ENCODE results near the gene COL6A2.

The COL6A2 gene

DNA sequence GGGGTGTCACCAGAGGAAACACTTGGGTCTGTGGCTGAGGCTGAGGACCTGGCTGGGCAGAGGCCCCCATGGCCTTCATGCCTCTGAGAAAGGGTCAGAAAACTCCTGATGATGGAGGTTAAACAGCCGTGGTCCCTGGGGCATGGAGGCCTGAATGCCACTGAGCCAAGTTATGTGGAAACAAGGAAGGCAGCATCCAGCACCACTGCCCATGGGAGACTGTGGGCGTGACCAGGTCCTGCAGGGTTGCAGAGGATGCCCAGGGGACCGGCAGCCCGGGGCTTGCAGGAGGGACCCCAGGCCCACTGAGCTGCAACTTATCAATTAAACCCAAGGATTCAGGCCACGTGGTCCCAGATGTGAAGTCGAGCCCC lies 18.9 kb upstream of the COL6A2 start:
- Histone ChIP-seq H3K9me3 (ENCODE audit: insufficient read depth, low read depth, low read length) (peaks cover 8% of the 10 kb centered on the region), H3K4me1 (ENCODE audit: control insufficient read depth in 1 of 2, insufficient read depth in 2 of 2, low read length in 2 of 2) (peaks cover 2 to 9% of the 10 kb centered on the region in 2 experiments), H3K79me1 (ENCODE audit: low read length) (no peaks in the 10 kb centered on the region), H3K4ac (ENCODE audit: low read depth, low read length) (no peak overlapping the region), H3K36me3 (ENCODE audit: control insufficient read depth in 1 of 2, insufficient read depth in 2 of 2, low read length in 2 of 2) (no peaks in the 10 kb centered on the region), H3K27me3 (ENCODE audit: insufficient read depth, low read length) (no peaks in the 10 kb centered on the region), H3K4me3 (ENCODE audit: low read depth, low read length) (no peak overlapping the region), H3K79me2 (ENCODE audit: control insufficient read depth, insufficient read depth, low read length, poor library complexity) (no peaks in the 10 kb centered on the region), H4K12ac (ENCODE audit: low read depth, low read length) (no peak overlapping the region), H4K8ac (ENCODE audit: low read depth, low read length) (no peak overlapping the region), H3K27ac (ENCODE audit: low read depth, low read length) (no peak overlapping the region), H3K18ac (ENCODE audit: low read length) (no peak overlapping the region), H4K91ac (ENCODE audit: low read depth, low read length) (no peak overlapping the region), H2BK12ac (ENCODE audit: low read length) (no peak overlapping the region), H2BK5ac (ENCODE audit: low read depth, low read length, poor library complexity) (no peak overlapping the region), H2AK5ac (ENCODE audit: low read length) (no peak overlapping the region), H3K4me2 (ENCODE audit: low read length) (no peak overlapping the region), H3K9ac (ENCODE audit: low read length) (no peak overlapping the region), H3K14ac (ENCODE audit: low read length) (no peak overlapping the region), H3K23ac (ENCODE audit: low read length) (no peak overlapping the region), H2AFZ (ENCODE audit: insufficient read depth, low read length, poor library complexity) (no peak overlapping the region), H2BK120ac (ENCODE audit: insufficient read depth, low read length, poor library complexity) (no peak overlapping the region)
- no peak for DNase-seq
- no CpG with 5 or more reads among the region's 6 CpGs for WGBS (ENCODE audit: extremely low coverage, insufficient coverage, insufficient read length)

DNA sequence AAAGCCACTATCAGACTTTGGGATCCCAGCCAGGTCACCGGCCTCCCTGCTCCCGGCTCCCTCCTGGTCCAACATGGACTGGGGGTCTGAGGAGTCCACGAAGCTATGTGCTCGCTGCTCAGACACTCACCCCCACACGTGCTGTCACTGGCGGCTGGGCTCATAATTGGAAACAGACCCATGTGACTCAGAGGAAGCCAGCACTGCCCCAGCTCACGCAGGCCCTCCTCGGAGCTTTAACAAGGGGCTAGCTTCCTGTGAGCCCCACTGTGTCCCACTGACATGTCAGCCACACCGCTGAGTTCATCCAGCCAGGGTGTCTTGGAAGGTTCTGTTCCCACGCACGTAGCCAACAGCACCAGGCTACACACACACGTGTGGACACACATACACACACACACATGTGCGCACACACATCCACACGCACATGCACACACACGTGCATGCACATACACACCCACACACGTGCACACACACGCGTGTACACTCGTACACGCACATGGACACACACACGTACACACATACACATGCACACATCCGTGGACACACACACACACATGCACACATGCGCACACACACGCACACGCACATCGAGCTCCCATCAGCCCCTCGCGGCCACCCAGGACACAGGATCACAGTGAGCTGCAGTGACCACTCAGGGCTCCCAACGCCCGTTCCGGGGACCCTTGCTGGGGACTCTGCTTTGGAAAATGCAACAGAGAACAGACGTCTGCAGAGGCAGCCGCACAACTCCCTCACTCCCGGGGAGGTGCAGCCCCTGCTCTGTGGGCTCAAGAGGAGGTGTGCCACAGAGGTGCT lies 18.4 kb upstream of the COL6A2 start:
- H2BK12ac ChIP-seq (ENCODE audit: low read length), result no peak overlapping the region
- no peaks in the 10 kb centered on the region for H3K79me2 ChIP-seq (ENCODE audit: control insufficient read depth, insufficient read depth, low read length, poor library complexity)
- no peak for DNase-seq
- H3K14ac ChIP-seq (ENCODE audit: low read length), result no peak overlapping the region
- WGBS (ENCODE audit: extremely low coverage, insufficient coverage, insufficient read length), result no CpG with 5 or more reads among the region's 34 CpGs
- peaks cover 2 to 9% of the 10 kb centered on the region in 2 experiments for H3K4me1 ChIP-seq (ENCODE audit: control insufficient read depth in 1 of 2, insufficient read depth in 2 of 2, low read length in 2 of 2)
- H4K8ac ChIP-seq (ENCODE audit: low read depth, low read length), result no peak overlapping the region
- no peaks in the 10 kb centered on the region for H3K27me3 ChIP-seq (ENCODE audit: insufficient read depth, low read length)
- H3K9ac ChIP-seq (ENCODE audit: low read length), result no peak overlapping the region
- H2BK5ac ChIP-seq (ENCODE audit: low read depth, low read length, poor library complexity), result no peak overlapping the region
- H2BK120ac ChIP-seq (ENCODE audit: insufficient read depth, low read length, poor library complexity), result no peak overlapping the region
- H2AK5ac ChIP-seq (ENCODE audit: low read length), result no peak overlapping the region
- no peak overlapping the region for H3K27ac ChIP-seq (ENCODE audit: low read depth, low read length)
- peaks cover 8% of the 10 kb centered on the region for H3K9me3 ChIP-seq (ENCODE audit: insufficient read depth, low read depth, low read length)
- H4K91ac ChIP-seq (ENCODE audit: low read depth, low read length), result no peak overlapping the region
- H3K4me3 ChIP-seq (ENCODE audit: low read depth, low read length), result peak overlapping the region; percentile 8
- H2AFZ ChIP-seq (ENCODE audit: insufficient read depth, low read length, poor library complexity), result no peak overlapping the region
- no peak overlapping the region for H3K23ac ChIP-seq (ENCODE audit: low read length)
- H3K36me3 ChIP-seq (ENCODE audit: control insufficient read depth in 1 of 2, insufficient read depth in 2 of 2, low read length in 2 of 2), result no peaks in the 10 kb centered on the region
- H3K4me2 ChIP-seq (ENCODE audit: low read length), result no peak overlapping the region
- no peak overlapping the region for H3K4ac ChIP-seq (ENCODE audit: low read depth, low read length)
- H3K79me1 ChIP-seq (ENCODE audit: low read length), result no peaks in the 10 kb centered on the region
- H4K12ac ChIP-seq (ENCODE audit: low read depth, low read length), result no peak overlapping the region
- H3K18ac ChIP-seq (ENCODE audit: low read length), result no peak overlapping the region

DNA sequence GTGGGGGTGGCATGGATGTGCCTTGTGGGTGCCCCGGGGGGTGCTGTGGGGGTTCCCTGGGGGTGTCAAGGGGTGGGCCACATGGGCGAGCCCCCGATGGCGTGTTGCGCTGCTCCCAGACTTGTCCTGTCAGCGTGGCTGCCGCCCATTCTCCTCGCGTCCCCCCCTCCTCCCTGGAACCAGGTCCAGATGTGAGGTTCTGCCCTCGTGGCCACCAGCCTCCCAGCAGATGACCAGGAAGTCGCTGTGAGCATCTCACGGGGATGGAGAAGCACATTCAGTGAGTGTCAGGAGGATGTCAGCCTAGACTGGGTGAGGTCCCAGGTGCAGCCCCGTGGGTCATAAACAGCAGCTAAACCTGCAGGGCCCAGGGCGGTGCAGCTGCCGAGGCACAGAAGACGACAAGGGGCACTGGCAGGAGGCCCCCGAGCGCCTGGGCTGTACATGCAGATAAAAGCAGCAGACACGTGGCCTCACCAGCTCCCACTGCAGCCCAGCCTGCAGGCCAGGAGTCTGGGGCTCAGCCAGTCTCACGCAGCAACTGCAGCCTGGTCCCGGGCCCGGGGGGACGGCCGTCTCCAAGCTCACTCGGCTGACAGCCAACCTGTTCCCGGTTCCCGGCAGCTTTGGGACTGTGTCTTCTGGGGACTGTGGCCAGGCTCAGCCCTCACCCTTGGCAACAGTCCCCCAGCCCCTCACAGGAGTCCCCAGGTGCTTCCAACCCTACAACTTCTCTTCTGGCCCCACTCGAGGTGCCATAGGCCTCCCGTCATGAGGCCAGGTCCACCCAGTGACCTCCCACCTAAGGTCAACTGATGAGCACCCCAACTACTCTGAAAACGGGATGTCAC lies 17.5 kb upstream of the COL6A2 start:
- no peak overlapping the region for H3K4me3 ChIP-seq (ENCODE audit: low read depth, low read length)
- no peak overlapping the region for H3K9ac ChIP-seq (ENCODE audit: low read length)
- H3K14ac ChIP-seq (ENCODE audit: low read length), result no peak overlapping the region
- no CpG with 5 or more reads among the region's 30 CpGs for WGBS (ENCODE audit: extremely low coverage, insufficient coverage, insufficient read length)
- H3K23ac ChIP-seq (ENCODE audit: low read length), result no peak overlapping the region
- no peaks in the 10 kb centered on the region for H3K36me3 ChIP-seq (ENCODE audit: control insufficient read depth in 1 of 2, insufficient read depth in 2 of 2, low read length in 2 of 2)
- no peak overlapping the region for H3K18ac ChIP-seq (ENCODE audit: low read length)
- no peaks in the 10 kb centered on the region for H3K79me1 ChIP-seq (ENCODE audit: low read length)
- DNase-seq, result no peak
- H4K12ac ChIP-seq (ENCODE audit: low read depth, low read length), result no peak overlapping the region
- H4K91ac ChIP-seq (ENCODE audit: low read depth, low read length), result no peak overlapping the region
- no peak overlapping the region for H2AFZ ChIP-seq (ENCODE audit: insufficient read depth, low read length, poor library complexity)
- H3K27me3 ChIP-seq (ENCODE audit: insufficient read depth, low read length), result no peaks in the 10 kb centered on the region
- H3K9me3 ChIP-seq (ENCODE audit: insufficient read depth, low read depth, low read length), result peaks cover 8% of the 10 kb centered on the region
- no peak overlapping the region for H3K27ac ChIP-seq (ENCODE audit: low read depth, low read length)
- no peak overlapping the region for H2BK120ac ChIP-seq (ENCODE audit: insufficient read depth, low read length, poor library complexity)
- H3K79me2 ChIP-seq (ENCODE audit: control insufficient read depth, insufficient read depth, low read length, poor library complexity), result no peaks in the 10 kb centered on the region
- H2BK12ac ChIP-seq (ENCODE audit: low read length), result no peak overlapping the region
- H3K4me1 ChIP-seq (ENCODE audit: control insufficient read depth in 1 of 2, insufficient read depth in 2 of 2, low read length in 2 of 2), result peaks cover 2 to 9% of the 10 kb centered on the region in 2 experiments
- no peak overlapping the region for H2AK5ac ChIP-seq (ENCODE audit: low read length)
- no peak overlapping the region for H3K4me2 ChIP-seq (ENCODE audit: low read length)
- no peak overlapping the region for H4K8ac ChIP-seq (ENCODE audit: low read depth, low read length)
- no peak overlapping the region for H3K4ac ChIP-seq (ENCODE audit: low read depth, low read length)
- H2BK5ac ChIP-seq (ENCODE audit: low read depth, low read length, poor library complexity), result no peak overlapping the region

DNA sequence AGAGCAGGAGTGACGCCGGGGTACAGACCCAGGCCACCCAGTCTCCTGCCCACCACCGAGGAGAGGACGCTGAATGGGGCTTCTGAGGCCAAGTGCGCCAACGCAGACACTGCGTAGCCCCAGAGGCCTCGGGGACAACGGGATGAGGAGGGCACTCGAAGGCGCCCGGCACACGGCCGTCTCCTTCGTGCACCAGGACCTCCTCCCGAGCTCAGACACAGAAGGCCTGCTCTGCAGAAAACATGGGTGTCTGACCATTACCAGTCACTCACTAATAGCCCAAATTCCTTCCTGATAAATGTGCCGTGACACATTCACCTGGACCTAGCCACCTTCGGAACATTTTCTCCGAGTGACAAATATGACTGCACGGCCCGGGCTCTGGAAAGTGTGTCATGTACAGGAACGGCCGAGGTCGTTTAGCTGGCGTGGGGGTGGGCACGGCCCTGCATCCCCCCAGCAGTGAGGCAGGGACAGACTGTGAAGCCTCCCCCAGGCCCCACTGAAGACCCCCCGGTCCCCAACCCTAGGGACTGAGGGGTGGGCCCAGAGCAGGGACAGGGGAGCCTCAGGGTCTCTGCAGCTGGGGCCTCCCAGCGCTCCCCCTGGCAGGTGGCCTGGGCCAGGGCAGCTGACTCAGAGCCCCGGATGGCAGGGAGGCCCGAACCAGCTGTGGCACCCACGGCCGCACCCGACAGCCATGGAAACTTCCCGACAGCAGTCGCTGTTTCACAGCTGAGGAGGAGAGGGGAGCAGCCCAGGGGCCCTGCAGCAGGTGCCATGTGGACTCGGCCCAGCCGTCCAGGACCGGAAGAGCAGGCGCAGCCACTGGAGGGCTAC lies 16.7 kb upstream of the COL6A2 start:
- H2BK5ac ChIP-seq (ENCODE audit: low read depth, low read length, poor library complexity), result no peak overlapping the region
- H3K27me3 ChIP-seq (ENCODE audit: insufficient read depth, low read length), result no peaks in the 10 kb centered on the region
- H3K23ac ChIP-seq (ENCODE audit: low read length), result no peak overlapping the region
- no peak overlapping the region for H2BK120ac ChIP-seq (ENCODE audit: insufficient read depth, low read length, poor library complexity)
- no peak overlapping the region for H4K8ac ChIP-seq (ENCODE audit: low read depth, low read length)
- no peaks in the 10 kb centered on the region for H3K36me3 ChIP-seq (ENCODE audit: control insufficient read depth in 1 of 2, insufficient read depth in 2 of 2, low read length in 2 of 2)
- H3K18ac ChIP-seq (ENCODE audit: low read length), result no peak overlapping the region
- no peak overlapping the region for H3K27ac ChIP-seq (ENCODE audit: low read depth, low read length)
- no peak overlapping the region for H3K4ac ChIP-seq (ENCODE audit: low read depth, low read length)
- H3K79me1 ChIP-seq (ENCODE audit: low read length), result no peaks in the 10 kb centered on the region
- no peak overlapping the region for H3K9ac ChIP-seq (ENCODE audit: low read length)
- no CpG with 5 or more reads among the region's 39 CpGs for WGBS (ENCODE audit: extremely low coverage, insufficient coverage, insufficient read length)
- H3K4me1 ChIP-seq (ENCODE audit: control insufficient read depth in 1 of 2, insufficient read depth in 2 of 2, low read length in 2 of 2), result peaks cover 2 to 9% of the 10 kb centered on the region in 2 experiments
- peak; percentile 35 to 36 for DNase-seq
- no peak overlapping the region for H3K14ac ChIP-seq (ENCODE audit: low read length)
- H4K12ac ChIP-seq (ENCODE audit: low read depth, low read length), result no peak overlapping the region
- H2AK5ac ChIP-seq (ENCODE audit: low read length), result no peak overlapping the region
- H2AFZ ChIP-seq (ENCODE audit: insufficient read depth, low read length, poor library complexity), result no peak overlapping the region
- H4K91ac ChIP-seq (ENCODE audit: low read depth, low read length), result no peak overlapping the region
- no peak overlapping the region for H2BK12ac ChIP-seq (ENCODE audit: low read length)
- no peaks in the 10 kb centered on the region for H3K79me2 ChIP-seq (ENCODE audit: control insufficient read depth, insufficient read depth, low read length, poor library complexity)
- no peak overlapping the region for H3K4me2 ChIP-seq (ENCODE audit: low read length)
- H3K9me3 ChIP-seq (ENCODE audit: insufficient read depth, low read depth, low read length), result peaks cover 8% of the 10 kb centered on the region
- peak overlapping the region; percentile 33 for H3K4me3 ChIP-seq (ENCODE audit: low read depth, low read length)
